ENCODE results near the gene RILPL1.

The RILPL1 gene

DNA sequence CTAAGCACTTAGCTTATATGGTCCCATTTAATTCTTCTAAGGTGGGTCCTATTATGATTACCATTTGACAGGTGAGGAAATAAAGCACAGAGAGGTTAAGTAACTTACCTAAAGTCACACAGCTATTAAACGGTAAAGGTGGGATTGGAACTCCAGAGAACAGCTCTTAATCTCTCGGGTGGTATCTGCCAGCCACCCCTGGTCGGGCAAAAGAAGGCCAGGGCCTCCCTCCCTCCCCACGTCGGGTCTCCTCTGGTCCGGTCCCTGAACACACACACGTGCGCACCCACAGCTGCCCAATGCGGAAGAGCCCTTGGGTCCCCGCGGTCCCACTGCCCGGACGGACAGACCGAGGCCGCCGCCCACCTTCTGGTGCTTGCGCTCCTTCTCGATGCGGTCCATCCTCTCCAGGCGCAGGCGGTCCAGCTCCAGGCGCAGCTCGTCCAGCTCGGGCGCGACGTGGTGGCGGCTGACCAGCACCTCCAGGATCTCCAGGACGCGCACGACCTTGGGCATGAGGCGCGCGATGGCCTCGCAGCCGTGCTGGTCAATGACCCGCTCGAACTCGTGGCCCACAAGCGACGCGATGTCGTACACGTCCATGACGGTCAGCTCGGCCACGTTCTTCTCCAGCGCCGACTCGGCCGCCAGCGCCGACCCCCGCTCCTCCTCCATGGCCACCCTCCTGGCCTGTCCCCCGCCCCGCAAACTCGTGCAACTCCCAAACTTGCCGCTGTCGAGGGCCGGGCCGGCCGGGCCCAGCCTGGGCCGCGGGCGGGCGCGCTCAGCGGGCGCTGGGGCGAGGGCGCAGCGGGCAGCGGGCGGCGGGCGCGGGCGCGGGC lies 490 bp downstream of the RILPL1 start:
- 0 out of 2 replicates have a peak, but pooled peaks have one; percentile 5 for TF ChIP-seq USF1 (IDR thresholded peaks at IDR 0.05)
- no peak for TF ChIP-seq CEBPB (IDR thresholded peaks at IDR 0.05)
- TF ChIP-seq MAX (IDR thresholded peaks at IDR 0.05) = peak; percentile 95

DNA sequence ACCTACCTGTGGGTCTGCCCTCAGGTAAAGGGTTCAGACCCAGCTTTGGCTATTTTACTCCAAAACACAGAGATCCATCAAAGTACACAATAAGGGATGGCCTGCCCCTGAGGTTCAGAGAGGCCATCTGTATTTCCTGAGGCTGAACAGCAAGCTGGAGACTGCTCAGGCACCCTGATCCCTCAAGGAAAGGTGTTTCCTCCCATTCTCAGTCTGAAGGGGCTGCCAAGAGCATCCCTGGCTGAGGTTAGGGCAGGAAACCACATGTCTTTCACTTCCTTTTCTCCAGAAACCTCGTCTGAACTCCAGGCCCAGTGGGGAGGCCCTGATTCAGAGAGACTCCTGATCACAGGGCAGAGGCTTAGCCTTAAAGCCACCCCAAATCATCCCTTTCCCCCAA lies 1.5 kb downstream of the RILPL1 start:
- no peak for TF ChIP-seq USF1 (IDR thresholded peaks at IDR 0.05)
- TF ChIP-seq FOXM1 (IDR thresholded peaks at IDR 0.05; ENCODE audit: borderline replicate concordance, low read depth) = no peak
- TF ChIP-seq TCF12 (IDR thresholded peaks at IDR 0.05; ENCODE audit: low read depth) = no peak
- TF ChIP-seq ZBTB7A (IDR thresholded peaks at IDR 0.05; ENCODE audit: low read depth) = no peak
- no peak for TF ChIP-seq EGR1 (IDR thresholded peaks at IDR 0.05)
- no peak for TF ChIP-seq RAD21 (IDR thresholded peaks at IDR 0.05; ENCODE audit: low read depth)
- no peak for TF ChIP-seq REST (IDR thresholded peaks at IDR 0.05; ENCODE audit: low read depth)
- TF ChIP-seq MAX (IDR thresholded peaks at IDR 0.05) = no peak
- no peak for TF ChIP-seq TAF1 (IDR thresholded peaks at IDR 0.05; ENCODE audit: low read depth)
- TF ChIP-seq CREB1 (IDR thresholded peaks at IDR 0.05; ENCODE audit: low read depth) = no peak
- TF ChIP-seq YY1 (IDR thresholded peaks at IDR 0.05; ENCODE audit: low read depth) = no peak

- TF ChIP-seq NFIC (IDR thresholded peaks at IDR 0.05) = no peak
- TF ChIP-seq YY1 (IDR thresholded peaks at IDR 0.05; ENCODE audit: low read depth) = no peak
- no peak for TF ChIP-seq FOXM1 (IDR thresholded peaks at IDR 0.05; ENCODE audit: borderline replicate concordance, low read depth)
- TF ChIP-seq MAX (IDR thresholded peaks at IDR 0.05) = no peak
- no peak for TF ChIP-seq EP300 (IDR thresholded peaks at IDR 0.05; ENCODE audit: borderline replicate concordance)
- no peak for TF ChIP-seq EGR1 (IDR thresholded peaks at IDR 0.05)
- TF ChIP-seq ZBTB7A (IDR thresholded peaks at IDR 0.05; ENCODE audit: low read depth) = no peak
- no peak for TF ChIP-seq TEAD4 (IDR thresholded peaks at IDR 0.05)
These were observed 2.4 kb downstream of the RILPL1 start for GRCh38 chr12:123531091-123531490.

DNA sequence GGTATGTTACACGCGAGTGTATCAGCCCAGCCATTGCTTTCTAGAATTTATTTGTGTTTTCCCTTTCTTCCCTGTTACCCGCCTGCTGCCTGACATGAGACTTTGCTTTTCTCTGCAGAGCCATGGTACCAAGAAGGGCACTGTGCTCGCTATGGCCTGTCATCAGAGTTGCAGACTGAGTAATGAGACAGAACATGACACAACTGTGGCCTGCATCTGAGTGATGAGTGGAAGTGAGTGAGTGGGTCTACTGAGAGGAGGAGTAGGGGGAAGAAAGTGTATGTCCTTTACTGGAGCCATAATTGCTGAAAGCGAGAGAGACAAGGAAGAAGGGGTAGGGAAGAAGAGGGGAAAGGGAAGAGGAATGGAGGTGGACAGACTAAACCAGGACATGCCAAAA lies 2.9 kb downstream of the RILPL1 start:
- TF ChIP-seq ZBTB7A (IDR thresholded peaks at IDR 0.05; ENCODE audit: low read depth) (no peak), MAX (IDR thresholded peaks at IDR 0.05) (no peak), TAF1 (IDR thresholded peaks at IDR 0.05; ENCODE audit: low read depth) (no peak), TCF12 (IDR thresholded peaks at IDR 0.05; ENCODE audit: low read depth) (no peak), EGR1 (IDR thresholded peaks at IDR 0.05) (no peak), YY1 (IDR thresholded peaks at IDR 0.05; ENCODE audit: low read depth) (no peak), RAD21 (IDR thresholded peaks at IDR 0.05; ENCODE audit: low read depth) (no peak), CREB1 (IDR thresholded peaks at IDR 0.05; ENCODE audit: low read depth) (no peak), EP300 (IDR thresholded peaks at IDR 0.05; ENCODE audit: borderline replicate concordance) (no peak), NFIC (IDR thresholded peaks at IDR 0.05) (no peak), USF1 (IDR thresholded peaks at IDR 0.05) (no peak), TEAD4 (IDR thresholded peaks at IDR 0.05) (no peak)

DNA sequence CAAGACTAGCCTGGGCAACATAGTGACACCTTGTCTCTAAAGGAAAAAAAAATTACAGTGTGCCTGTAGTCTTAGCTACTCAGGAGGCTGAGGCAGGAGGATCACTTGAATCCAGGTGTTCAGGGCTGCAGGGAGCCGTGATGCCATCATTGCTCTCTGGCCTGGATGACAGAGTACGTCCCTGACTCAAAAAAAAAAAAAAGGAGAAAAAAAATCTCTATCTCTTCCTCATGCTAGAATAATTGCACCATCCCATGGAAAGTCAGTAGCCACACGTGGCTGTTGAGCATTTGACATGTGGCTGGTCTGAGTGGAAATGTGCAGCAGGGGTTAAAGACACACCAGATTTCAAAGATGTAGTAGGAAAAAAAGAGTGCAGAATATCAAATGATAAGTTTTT lies 3.8 kb downstream of the RILPL1 start:
- TF ChIP-seq TAF1 (IDR thresholded peaks at IDR 0.05; ENCODE audit: low read depth) (no peak), CEBPB (IDR thresholded peaks at IDR 0.05) (no peak), TCF12 (IDR thresholded peaks at IDR 0.05; ENCODE audit: low read depth) (no peak), TEAD4 (IDR thresholded peaks at IDR 0.05) (no peak), RAD21 (IDR thresholded peaks at IDR 0.05; ENCODE audit: low read depth) (no peak), MAX (IDR thresholded peaks at IDR 0.05) (no peak)

DNA sequence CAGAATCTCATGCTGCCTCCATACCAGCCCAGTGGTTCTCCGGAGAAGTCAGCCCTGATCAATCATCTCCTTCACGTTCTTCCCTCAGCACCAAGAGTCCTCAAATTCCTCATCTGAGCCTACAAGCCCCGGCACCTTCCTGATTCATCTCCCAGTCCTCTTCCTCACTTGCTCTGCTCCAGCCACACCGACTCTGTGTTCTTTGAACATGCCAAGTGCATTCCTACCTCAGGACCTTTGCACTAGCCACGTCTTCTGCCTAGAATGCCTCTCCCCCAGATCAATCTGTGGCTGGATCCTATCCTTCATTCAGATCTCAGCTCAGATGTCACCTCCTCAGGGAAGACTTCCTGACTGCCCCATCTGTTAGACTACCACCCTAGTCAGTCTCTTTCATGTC lies 4.7 kb downstream of the RILPL1 start:
- TF ChIP-seq YY1 (IDR thresholded peaks at IDR 0.05; ENCODE audit: low read depth) (no peak), TAF1 (IDR thresholded peaks at IDR 0.05; ENCODE audit: low read depth) (no peak), RAD21 (IDR thresholded peaks at IDR 0.05; ENCODE audit: low read depth) (no peak), NFIC (IDR thresholded peaks at IDR 0.05) (no peak), CEBPB (IDR thresholded peaks at IDR 0.05) (no peak), FOXM1 (IDR thresholded peaks at IDR 0.05; ENCODE audit: borderline replicate concordance, low read depth) (no peak), REST (IDR thresholded peaks at IDR 0.05; ENCODE audit: low read depth) (no peak), CREB1 (IDR thresholded peaks at IDR 0.05; ENCODE audit: low read depth) (no peak)
